GM19240 (cell line): ENCODE data around the gene FAXC.
"Not testable (repeated sequence)": the region's sequence is repeated elsewhere in the genome, so short reads cannot be mapped to it uniquely, and the experiment has no call there.

Experiments
- DNase-seq: peaks from one replicate; pipeline ENCODE4 v3.0.0; 2011; ENCODE audit warnings: low spot score; ENCODE audit not compliant: insufficient read length

Gene FAXC

DNA sequence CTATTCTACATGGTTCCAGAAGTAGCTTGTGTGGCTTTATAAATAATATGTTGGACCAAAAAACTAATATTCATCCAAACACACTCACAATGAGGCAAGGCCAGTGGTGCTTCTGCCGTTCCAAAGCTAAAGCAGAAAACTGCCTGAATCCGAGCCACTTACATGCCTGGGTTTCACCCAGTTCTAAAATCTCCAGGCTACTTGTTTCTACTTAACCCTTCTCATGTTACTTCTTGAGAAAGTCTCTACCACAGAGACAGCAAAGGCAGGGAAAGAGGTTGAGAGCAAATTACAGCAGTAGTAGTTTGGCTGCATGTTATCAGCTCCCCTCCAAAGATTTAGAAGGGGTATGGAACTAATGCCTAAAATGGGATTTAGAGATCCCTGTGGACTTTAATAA, 62.0 kb downstream of the FAXC start:
- no peak for DNase-seq

DNA sequence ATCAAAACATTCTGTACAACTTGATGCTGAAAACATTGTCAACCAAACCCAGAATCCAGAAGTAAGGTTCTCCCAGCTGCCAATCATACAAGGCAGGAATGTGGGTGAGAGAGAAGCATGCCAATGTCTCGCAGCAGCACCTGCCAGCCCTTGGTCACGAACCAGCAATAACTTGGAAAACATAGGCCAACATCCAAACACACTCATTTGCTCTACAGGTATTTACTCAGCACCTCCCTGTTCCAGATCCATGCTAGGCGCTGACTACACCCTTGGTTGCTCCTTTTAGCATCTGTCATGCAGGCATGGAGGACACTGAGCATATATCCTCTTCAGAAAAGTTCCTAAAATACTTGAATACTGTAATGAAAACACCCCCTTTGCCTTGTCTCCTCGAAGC, 63.6 kb downstream of the FAXC start:
- DNase-seq = no peak

DNA sequence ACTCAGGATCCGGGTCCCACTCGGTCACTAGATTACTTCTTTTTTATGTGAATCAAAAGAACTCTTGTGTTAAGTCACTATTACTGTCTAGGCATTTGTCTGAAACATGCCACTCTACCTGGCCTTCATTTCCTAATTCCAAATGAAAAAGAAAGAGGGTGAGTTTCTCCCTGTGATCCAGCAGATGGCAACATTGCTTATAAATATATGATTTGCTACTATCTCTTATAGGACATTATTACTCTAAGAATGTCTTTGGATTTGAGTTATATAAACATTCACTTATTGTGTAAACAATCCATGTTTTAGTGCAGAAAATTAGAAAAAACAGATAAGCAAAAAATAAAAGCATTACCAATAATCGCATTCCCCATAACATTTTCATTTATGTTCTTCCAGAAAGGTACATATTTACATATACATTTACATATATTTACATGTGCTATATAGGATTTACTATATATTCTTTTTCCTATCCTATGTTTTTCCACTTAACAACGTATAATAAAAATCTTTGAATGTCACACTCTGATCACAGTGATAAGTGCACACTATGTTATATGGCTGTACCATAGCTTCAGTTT, 66.9 kb downstream of the FAXC start:
- no peak for DNase-seq

DNA sequence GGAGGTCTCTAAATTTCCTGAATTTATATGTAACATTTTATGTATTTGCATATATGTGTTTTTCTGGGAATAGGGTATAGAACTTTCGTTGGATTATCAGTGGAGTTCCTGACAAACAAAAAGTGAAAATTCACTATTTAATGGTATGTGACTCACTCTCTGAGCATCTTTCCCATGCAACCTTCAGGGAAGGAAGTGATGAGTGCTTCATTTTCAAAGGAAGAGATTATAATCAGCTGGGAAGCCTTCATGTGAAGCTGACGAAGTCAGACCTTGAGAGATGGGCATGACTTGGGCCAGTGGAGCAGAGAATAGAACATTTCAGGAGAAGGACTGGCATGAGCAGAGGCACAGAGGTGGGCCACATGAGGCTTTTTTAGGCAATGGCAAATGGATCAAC, 72.7 kb downstream of the FAXC start:
- no peak for DNase-seq

DNA sequence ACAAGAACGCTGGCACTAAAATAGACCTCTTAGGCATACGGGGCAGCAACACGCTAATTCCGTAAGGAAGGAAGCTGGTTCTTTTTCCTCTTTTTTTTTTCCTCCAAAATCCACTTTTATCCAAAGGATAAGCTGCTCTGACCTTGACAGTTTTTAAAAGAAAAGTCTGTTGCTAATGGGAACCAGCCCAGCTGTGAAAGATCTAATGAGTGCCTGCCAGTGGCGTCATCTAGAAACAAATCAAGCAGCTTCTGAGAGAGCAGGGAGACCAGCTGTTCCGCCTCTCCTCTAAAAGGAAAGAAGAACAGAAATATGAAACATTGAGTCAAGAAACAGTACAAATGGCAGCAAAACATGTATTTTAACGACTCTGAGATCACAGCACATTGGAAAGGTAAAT, 78.6 kb downstream of the FAXC start:
- DNase-seq = no peak

DNA sequence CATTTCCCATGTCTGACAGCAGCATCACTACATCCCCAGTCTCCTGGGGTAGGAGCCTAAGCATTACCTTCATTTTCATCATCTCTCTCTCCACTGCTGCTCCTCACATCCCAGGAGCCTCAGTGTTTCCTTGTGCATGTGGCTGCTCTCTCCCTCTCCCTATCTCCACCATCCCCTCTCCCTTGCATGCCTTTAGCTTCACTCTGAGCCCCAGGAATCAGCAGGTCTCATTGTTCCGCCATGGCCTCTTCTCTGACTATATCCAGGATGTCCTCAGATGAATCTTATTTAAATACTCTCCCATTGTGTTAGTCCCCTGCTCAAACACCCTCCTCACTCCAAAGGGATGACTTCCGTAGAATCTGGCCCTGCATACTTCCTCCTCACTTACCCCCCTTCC, 79.4 kb downstream of the FAXC start:
- no peak for DNase-seq

DNA sequence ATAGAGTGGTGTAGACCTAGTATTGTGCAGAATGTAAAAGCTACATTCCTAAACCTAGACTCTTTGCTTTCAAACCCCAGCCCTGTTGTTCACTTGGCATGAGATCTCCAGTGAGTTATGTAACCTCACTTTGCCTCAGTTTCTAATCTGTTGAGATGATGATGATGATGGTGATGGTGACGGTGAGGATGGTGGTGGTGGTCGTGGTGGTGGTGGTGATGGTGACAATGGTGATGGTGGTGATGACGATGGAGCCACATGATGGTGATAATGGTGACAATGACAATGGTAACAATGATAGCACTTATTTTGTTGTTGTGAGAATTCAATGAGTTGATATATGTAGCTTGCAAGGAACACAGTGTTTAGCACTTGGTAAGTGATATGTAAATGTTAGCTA, 80.3 kb downstream of the FAXC start:
- no peak for DNase-seq

DNA sequence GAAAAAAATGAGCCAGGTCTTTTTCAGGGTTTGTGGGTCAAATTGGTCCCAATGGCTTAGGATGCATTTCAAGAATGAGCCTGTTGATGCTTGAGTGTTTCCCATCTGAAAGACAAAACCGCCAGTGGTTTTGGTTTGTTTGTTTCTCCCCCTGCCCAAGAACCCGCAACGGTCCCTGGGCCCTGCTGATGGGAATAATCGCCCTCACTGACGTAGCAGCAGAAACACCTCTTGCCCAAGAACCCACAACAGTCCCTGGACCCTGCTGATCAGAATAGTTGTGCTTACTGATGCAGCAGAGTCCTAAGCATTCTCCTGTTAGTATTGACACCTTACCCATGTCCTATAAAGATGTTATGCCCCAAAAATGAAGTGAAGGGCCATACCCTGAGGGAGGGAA, 82.5 kb downstream of the FAXC start:
- not testable (repeated sequence) for DNase-seq

DNA sequence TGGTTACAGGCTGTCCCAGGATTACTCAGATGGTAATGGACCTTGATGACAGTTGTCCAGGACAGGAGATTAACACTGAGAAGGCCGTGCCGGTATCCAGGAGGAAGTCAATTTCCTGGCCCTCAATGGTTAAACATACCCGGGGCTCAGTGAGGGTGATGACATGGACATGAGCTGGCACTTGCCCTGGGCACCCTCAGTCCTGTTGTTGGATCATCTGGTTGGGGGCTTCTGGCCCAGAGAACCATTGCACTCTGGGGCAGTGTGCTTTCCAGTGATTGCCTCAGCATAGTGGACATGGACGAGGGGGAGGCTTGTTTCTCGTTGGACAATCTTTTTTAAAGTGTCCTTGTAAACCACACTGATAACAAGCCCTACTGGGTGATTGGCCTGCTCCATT, 84.0 kb downstream of the FAXC start:
- DNase-seq = not testable (repeated sequence)

DNA sequence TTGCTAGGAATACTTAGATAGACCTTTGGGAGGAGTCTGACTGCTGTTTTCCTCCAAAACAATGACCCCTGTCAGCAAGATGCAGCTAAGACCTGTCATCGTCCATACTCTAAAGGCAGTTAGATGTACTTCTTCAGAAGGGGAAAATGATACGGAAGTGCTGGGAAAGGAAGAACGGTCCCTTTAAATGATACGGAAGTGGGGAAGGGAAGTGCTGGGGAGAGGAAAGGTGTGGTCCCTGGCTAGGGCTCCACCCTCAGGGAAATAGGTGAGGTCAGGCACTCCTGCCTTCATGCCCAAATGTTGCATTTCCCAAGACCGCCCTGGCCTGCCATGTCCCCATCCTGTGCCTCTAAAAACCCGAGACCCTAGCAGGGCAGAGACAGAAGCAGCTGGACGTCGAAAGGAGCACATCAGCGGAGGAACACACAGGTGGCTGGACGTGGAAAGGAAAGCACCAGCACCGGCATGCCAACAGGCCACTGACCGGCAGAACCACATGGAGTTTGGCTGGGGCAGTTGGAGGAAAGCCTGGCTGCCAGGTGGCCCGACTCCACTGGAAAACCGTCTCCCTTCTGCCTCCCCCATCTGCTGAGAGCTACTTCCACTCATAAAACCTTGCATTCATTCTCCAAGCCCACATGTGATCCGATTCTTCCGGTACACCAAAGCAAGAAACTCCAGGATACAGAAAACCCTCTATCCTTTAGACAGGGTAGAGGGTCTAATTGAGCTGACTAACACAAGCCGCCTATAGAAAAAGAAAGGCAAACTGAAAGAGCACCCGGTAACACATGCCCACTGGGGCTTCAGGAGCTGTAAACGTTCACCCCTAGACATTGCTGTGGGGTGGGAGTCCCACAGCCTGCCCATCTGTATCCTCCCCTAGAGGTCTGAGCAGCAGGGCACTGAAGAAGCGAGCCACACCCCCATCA, 94.6 kb downstream of the FAXC start:
- DNase-seq = no peak

DNA sequence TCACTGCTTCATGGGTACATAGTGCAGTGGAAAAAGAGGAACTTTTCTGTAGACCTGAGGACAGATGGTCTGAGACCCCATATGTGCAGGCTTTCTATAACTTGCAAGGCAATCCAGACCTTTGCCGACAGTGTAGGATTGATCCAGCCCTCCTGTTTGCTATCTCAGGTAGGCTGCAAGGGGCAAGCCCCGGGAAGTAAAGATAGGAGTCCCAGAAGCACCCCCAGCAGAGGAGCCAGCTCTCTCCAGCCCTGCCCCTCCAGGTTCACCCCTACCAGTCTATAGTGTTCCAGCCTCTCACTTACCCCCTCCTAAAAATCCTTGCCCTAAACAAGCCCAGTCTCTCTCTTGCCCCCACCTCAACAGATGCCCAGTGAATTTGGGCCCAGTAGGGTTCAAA, 96.2 kb downstream of the FAXC start:
- no peak for DNase-seq

DNA sequence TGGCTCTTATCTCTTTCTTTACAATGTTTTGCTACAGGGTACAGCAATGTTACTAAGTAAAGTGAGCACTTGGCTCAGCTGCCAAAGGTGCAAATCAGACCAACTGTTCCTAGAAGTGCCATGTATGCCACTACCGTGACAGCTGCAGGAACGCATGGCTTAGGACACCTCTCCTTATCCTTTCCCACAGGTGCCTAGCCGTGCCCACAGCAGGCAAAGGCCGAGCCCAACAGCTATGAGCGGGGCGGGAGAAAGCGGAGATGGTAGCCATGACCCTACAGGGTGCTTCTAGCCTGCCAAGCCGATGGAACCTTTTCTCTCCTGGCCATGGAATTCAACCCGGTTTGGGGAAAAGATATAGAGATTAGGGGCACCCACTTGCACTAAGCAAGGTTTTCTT, 97.1 kb downstream of the FAXC start:
- no peak for DNase-seq

DNA sequence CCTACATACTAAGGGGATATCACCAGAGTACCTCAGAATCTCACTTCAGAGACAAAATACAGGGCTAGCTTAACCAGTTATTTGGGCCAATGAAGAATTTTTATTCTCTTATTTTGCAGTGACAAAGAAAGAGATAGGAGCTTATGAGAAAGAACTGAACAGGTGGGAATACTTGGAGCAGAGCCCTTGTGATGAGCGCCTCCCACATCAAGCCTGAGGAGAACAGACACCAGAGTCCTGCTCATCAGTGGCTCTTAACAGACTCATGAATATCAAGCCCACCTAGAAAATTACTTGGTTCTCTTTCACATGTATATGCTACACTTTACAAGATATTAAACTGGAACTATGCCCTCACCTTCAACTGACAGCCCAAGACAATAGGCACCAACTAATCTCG, 99.0 kb downstream of the FAXC start:
- no peak for DNase-seq

DNA sequence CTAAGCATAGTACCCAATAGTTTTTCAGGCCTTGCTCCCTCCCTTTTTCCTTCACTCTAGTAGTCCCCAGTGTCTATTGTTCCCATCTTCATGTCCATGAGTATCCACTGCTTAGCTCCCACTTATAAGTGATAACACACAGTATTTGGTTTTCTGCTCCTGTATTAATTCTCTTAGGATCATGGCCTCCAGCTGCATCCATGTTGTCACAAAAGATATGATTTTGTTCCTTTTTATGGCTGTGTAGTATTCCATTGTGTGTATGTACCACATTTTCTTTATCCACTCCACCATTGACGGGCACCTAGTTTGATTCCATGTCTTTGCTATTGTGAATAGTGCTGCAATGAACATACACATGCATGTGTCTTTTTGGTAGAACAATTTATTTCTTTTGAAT, 102.9 kb downstream of the FAXC start:
- DNase-seq = no peak

DNA sequence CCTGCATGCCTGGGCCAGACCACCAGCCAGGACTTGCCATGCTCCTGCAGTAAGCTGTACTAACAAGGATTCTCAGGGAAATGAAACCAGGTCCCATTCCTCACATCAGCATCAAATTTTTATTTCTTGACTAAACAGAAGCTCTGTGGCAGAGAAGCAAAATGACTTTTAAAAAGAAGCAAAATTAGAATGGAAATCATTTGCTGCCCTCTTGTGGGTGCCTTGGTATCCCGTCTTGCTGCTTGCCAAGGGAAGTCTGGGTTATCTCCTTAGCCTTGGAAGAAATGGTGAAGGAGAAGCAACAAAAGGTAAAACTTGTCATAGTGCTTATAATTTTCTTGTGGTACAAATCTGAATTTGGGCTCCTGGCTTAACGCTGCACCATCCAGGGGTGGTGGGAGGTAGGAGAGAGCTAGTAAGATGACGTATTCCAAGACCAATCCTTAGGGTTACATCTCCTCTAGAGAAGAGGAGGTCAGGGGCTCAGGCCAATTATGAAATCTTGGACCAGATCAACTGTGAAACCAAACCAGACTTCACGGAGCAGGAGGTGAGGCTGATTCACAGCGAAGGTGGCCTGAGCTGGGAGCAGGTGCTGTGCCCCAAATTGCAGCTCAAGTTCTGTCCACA, 107.5 kb downstream of the FAXC start:
- DNase-seq = peak; percentile 23

DNA sequence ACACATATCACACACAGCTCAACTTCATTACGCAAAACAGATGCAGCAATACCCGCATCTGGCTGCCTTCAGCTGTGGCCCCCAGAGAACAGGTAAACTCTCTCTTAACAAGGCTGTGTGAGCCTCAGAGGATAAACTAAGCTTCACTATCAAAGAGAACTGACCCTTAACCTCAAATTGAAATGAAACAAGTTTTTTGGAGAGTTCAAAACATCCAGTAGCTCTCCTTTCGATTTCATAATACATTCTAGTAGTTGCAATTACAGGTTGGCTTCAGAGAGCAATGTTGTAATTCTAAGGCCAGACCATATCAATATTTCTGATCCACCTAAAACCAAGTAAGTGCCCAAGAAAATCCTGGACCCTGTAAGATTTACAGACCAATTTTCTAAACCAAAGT, 113.5 kb downstream of the FAXC start:
- no peak for DNase-seq

DNA sequence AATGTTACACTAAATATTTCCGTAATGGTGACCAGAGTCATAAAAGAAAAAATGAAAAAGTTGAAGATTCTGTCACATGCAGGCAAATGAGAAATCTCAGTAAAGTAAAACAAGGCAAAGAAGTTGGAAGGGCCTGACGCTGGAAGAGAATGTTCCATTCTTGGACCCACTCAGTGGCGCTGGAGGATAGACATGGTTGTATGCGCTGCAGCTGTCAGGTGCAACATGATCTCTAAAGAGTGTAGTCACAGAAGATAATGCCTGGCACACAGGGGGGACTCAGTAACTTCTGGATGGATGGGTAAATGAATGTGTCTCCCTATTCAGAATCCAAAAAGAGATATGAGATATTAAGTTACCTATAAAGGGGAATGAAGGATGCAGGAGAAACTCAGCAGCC, 116.3 kb downstream of the FAXC start:
- no peak for DNase-seq

DNA sequence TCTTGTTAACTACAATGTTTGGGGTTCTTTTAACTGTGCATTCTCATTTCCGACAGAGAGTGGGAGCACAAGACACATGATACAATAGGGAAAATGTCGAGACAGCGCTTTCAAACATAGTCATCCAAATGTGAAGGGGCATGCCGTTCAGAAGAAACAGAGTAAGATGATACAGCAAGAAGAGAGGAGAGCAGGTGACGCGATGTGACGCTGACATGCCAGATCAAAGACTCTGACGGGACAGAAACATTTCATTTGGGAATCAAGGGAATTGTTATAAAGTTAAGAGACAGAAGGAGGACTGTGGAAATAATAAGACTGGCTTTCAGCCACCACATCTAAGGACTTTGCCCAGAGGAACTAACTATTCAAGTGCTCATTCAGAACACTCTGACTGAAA, 117.4 kb downstream of the FAXC start:
- DNase-seq = no peak

DNA sequence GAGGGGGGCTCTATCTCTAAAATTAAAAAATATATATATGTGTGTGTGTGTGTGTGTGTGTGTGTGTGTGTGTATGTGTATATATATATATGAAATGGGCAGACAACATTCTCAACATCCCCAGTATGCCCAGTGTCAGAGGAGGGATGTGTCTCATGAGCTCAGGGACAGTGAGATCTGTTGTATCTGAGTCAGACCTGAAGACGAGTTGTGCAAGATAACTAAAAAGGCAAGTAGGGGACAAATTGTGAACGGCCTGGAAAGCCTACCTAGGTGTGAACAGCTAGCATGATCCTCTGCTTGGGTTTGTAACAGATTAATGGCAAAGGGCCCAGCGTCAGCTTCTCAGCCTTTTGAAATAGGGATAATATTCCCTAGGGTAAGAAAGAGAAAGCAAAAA, 124.3 kb downstream of the FAXC start:
- DNase-seq = no peak
